ENCODE results near the gene PSMA6. TPM values are rescaled to one million over a fixed set of nuclear protein-coding genes. Genes with fewer than 3 reads are reported as not detected.

Gene PSMA6
- total and polyA plus RNA-seq, 2 of the 13 experiments (the other 11 are each of a cell fraction or from before 2014, with no cell fraction given) = 525 to 1,109 TPM

- no peak for TF ChIP-seq THAP7 (CRISPR knock-in tag; IDR thresholded peaks at IDR 0.05)
- TF ChIP-seq THAP8 (CRISPR knock-in tag; IDR thresholded peaks at IDR 0.05; ENCODE audit: borderline replicate concordance) = no peak
- TF ChIP-seq, protein P1, sequence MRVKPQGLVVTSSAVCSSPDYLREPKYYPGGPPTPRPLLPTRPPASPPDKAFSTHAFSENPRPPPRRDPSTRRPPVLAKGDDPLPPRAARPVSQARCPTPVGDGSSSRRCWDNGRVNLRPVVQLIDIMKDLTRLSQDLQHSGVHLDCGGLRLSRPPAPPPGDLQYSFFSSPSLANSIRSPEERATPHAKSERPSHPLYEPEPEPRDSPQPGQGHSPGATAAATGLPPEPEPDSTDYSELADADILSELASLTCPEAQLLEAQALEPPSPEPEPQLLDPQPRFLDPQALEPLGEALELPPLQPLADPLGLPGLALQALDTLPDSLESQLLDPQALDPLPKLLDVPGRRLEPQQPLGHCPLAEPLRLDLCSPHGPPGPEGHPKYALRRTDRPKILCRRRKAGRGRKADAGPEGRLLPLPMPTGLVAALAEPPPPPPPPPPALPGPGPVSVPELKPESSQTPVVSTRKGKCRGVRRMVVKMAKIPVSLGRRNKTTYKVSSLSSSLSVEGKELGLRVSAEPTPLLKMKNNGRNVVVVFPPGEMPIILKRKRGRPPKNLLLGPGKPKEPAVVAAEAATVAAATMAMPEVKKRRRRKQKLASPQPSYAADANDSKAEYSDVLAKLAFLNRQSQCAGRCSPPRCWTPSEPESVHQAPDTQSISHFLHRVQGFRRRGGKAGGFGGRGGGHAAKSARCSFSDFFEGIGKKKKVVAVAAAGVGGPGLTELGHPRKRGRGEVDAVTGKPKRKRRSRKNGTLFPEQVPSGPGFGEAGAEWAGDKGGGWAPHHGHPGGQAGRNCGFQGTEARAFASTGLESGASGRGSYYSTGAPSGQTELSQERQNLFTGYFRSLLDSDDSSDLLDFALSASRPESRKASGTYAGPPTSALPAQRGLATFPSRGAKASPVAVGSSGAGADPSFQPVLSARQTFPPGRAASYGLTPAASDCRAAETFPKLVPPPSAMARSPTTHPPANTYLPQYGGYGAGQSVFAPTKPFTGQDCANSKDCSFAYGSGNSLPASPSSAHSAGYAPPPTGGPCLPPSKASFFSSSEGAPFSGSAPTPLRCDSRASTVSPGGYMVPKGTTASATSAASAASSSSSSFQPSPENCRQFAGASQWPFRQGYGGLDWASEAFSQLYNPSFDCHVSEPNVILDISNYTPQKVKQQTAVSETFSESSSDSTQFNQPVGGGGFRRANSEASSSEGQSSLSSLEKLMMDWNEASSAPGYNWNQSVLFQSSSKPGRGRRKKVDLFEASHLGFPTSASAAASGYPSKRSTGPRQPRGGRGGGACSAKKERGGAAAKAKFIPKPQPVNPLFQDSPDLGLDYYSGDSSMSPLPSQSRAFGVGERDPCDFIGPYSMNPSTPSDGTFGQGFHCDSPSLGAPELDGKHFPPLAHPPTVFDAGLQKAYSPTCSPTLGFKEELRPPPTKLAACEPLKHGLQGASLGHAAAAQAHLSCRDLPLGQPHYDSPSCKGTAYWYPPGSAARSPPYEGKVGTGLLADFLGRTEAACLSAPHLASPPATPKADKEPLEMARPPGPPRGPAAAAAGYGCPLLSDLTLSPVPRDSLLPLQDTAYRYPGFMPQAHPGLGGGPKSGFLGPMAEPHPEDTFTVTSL (CRISPR knock-in tag; IDR thresholded peaks at IDR 0.05; ENCODE audit: borderline replicate concordance) = peak; percentile 94; the same call in 1 of the 2 replicates
- TF ChIP-seq DPF2 (CRISPR knock-in tag; IDR thresholded peaks at IDR 0.05; ENCODE audit: borderline replicate concordance, low read depth) = peak; percentile 61; the same call in 1 of the 2 replicates
- 0 out of 2 replicates have a peak, but pooled peaks have one; percentile 13 for TF ChIP-seq ZNF557 (CRISPR knock-in tag; IDR thresholded peaks at IDR 0.05)
- TF ChIP-seq ATF7 (IDR thresholded peaks at IDR 0.05) = no peak
- peak; percentile 76; the same call in 1 of the 2 replicates for TF ChIP-seq ATF7 (CRISPR knock-in tag; IDR thresholded peaks at IDR 0.05)
- 0 out of 2 replicates have a peak, but pooled peaks have one; percentile 65 for TF ChIP-seq KLF9 (CRISPR knock-in tag; IDR thresholded peaks at IDR 0.05; ENCODE audit: low read depth)
- TF ChIP-seq ZNF430 (CRISPR knock-in tag; IDR thresholded peaks at IDR 0.05) = no peak
- TF ChIP-seq ZNF710 (CRISPR knock-in tag; IDR thresholded peaks at IDR 0.05; ENCODE audit: borderline replicate concordance) = peak; percentile 63; the same call in 1 of the 2 replicates
- peak; percentile 75 for TF ChIP-seq TARDBP (CRISPR knock-in tag; IDR thresholded peaks at IDR 0.05)
- peak; percentile 64; the same call in 1 of the 2 replicates for TF ChIP-seq ZNF614 (CRISPR knock-in tag; IDR thresholded peaks at IDR 0.05; ENCODE audit: borderline replicate concordance)
- 0 out of 2 replicates have a peak, but pooled peaks have one; percentile 13 for TF ChIP-seq RAD21 (CRISPR knock-in tag; IDR thresholded peaks at IDR 0.05)
- TF ChIP-seq, protein P2, sequence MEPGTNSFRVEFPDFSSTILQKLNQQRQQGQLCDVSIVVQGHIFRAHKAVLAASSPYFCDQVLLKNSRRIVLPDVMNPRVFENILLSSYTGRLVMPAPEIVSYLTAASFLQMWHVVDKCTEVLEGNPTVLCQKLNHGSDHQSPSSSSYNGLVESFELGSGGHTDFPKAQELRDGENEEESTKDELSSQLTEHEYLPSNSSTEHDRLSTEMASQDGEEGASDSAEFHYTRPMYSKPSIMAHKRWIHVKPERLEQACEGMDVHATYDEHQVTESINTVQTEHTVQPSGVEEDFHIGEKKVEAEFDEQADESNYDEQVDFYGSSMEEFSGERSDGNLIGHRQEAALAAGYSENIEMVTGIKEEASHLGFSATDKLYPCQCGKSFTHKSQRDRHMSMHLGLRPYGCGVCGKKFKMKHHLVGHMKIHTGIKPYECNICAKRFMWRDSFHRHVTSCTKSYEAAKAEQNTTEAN (CRISPR knock-in tag; conservative IDR thresholded peaks at IDR 0.05) = peak; percentile 86
- 0 out of 2 replicates have a peak, but pooled peaks have one; percentile 32 for TF ChIP-seq RFXANK (CRISPR knock-in tag; IDR thresholded peaks at IDR 0.05)
- peak; percentile 88; the same call in 1 of the 2 replicates for TF ChIP-seq HDAC2 (CRISPR knock-in tag; IDR thresholded peaks at IDR 0.05)
- TF ChIP-seq NR2F6 (IDR thresholded peaks at IDR 0.05) = peak; percentile 80
- TF ChIP-seq NR2F6 (CRISPR knock-in tag; IDR thresholded peaks at IDR 0.05) = peak; percentile 71
- TF ChIP-seq EHMT2 (IDR thresholded peaks at IDR 0.05; ENCODE audit: borderline replicate concordance, low read depth, low read length) = peak; percentile 78; the same call in 1 of the 2 replicates
Observed at GRCh38 chr14:35355981-35356841, 64.0 kb downstream of the PSMA6 start (continued).
